GM12878 (cell line): Measurements from ENCODE around the gene CAP2. TPM values are rescaled to one million over a fixed set of nuclear protein-coding genes. Genes with fewer than 3 reads are reported as not detected.
A peak's percentile ranks its signal among the peaks of the same experiment; 100 is the strongest.

Source experiments
- ATAC-seq: fragments of 200-7000 bp; cut with Tn5 transposase; 3 replicates; pipeline ENCODE4 v1.9.1; 2020; ENCODE audit warnings: mild to moderate bottlenecking, moderate library complexity
- BruUV-seq: library from RNA; stranded (reverse); fragments of 400-500 nt; replicated peaks from 2 replicates; lab custom pipeline; 2021; lab: Mats Ljungman, UMichigan
- CTCF ChIA-PET: fragments of 300-600 bp; sonication (Branson Sonifier 250); formaldehyde crosslinking; extraction: SDS; loops from one replicate; lab custom pipeline; 2021; ENCODE audit warnings: inconsistent platforms; lab: Yijun Ruan, JAX
- POLR2A ChIA-PET: fragments of 350-600 bp; formaldehyde crosslinking; extraction: SDS; loops from one replicate; lab custom pipeline; 2021; ENCODE audit warnings: inconsistent platforms; lab: Charles Lee
- RAD21 ChIA-PET: fragments of 300-600 bp; sonication (Branson Sonifier 250); formaldehyde crosslinking; loops from one replicate; lab custom pipeline; 2023; ENCODE audit warnings: antibody characterized with exemption; ENCODE audit not compliant: unreplicated experiment; lab: Charles Lee
- SMC1A ChIA-PET: fragments of 300-600 bp; sonication (Branson Sonifier 250); formaldehyde crosslinking; loops from one replicate; lab custom pipeline; 2023; ENCODE audit not compliant: unreplicated experiment, uncharacterized antibody; lab: Charles Lee
- DNase-seq: peaks from one replicate; pipeline ENCODE4 v3.0.0-alpha.2; 2011; ENCODE audit warnings: low read depth, low spot score
- FAIRE-seq: peaks from 3 replicates; lab custom pipeline; 2011; peaks lifted over from hg19 to GRCh38; lab: Jason Lieb, UNC
- H2AFZ ChIP-seq: 2 replicates; pipeline ENCODE4 v1.6.0; 2011; ENCODE audit warnings: low read depth, low read length, control low read depth; ENCODE audit not compliant: control insufficient read depth
- H3K27ac ChIP-seq: 2 replicates; pipeline ENCODE4 v1.5.1; 2011; ENCODE audit warnings: control low read depth; ENCODE audit not compliant: control insufficient read depth, insufficient read depth
- H3K27me3 ChIP-seq, 2 experiments: replicated peaks in 1 of 2; 2 replicates each; pipeline versions ENCODE4 v1.6.0 to v1.6.1; 2011; ENCODE audit warnings: low read length in 1 of 2; ENCODE audit not compliant: control insufficient read depth in 2 of 2, insufficient read depth in 2 of 2
- H3K36me3 ChIP-seq, 2 experiments: 2 replicates each; pipeline ENCODE4 v1.5.1; 2011; ENCODE audit warnings: low read length in 1 of 2; ENCODE audit not compliant: control insufficient read depth in 2 of 2, insufficient read depth in 2 of 2
- H3K4me1 ChIP-seq: 2 replicates; pipeline ENCODE4 v1.6.1; 2011; ENCODE audit warnings: mild to moderate bottlenecking, low read length, moderate library complexity, mixed read lengths; ENCODE audit not compliant: control insufficient read depth, insufficient read depth
- H3K4me2 ChIP-seq: 2 replicates; pipeline ENCODE4 v1.6.0; 2011; ENCODE audit warnings: control low read depth; ENCODE audit not compliant: control insufficient read depth, insufficient read depth
- H3K4me3 ChIP-seq: fragments of 200-600 bp; sonication (generic); 2 replicates; pipeline ENCODE4 v1.5.1; 2016
- H3K79me2 ChIP-seq: 2 replicates; pipeline ENCODE4 v1.6.0; 2011; ENCODE audit warnings: low read length; ENCODE audit not compliant: control insufficient read depth, insufficient read depth
- H3K9ac ChIP-seq: 2 replicates; pipeline ENCODE4 v1.8.0; 2011; ENCODE audit warnings: low read length, control low read depth, mixed read lengths; ENCODE audit not compliant: control insufficient read depth, insufficient read depth
- H3K9me3 ChIP-seq: replicated peaks from 3 replicates; pipeline ENCODE4 v1.5.1; 2011; ENCODE audit warnings: mild to moderate bottlenecking, low read length; ENCODE audit not compliant: control insufficient read depth, insufficient read depth
- H4K20me1 ChIP-seq: 2 replicates; pipeline ENCODE4 v1.6.0; 2011; ENCODE audit not compliant: control insufficient read depth, insufficient read depth
- E2F8 ChIP-seq: fragments of 450-650 bp; IDR thresholded peaks from 2 replicates; pipeline ENCODE4 v1.6.1; 2018; ENCODE audit warnings: mild to moderate bottlenecking, low read depth, moderate library complexity; ENCODE audit not compliant: partially characterized antibody
- ELK1 ChIP-seq: IDR thresholded peaks from 2 replicates; pipeline ENCODE4 v1.6.1; 2012; ENCODE audit warnings: low read depth, low read length, improper control_type of control experiment
- ESRRA ChIP-seq: IDR thresholded peaks from 2 replicates; pipeline ENCODE4 v1.6.1; 2012; ENCODE audit warnings: mild to moderate bottlenecking, low read length, improper control_type of control experiment
- HSF1 ChIP-seq: fragments of 150-350 bp; IDR thresholded peaks from 2 replicates; pipeline ENCODE4 v1.6.1; 2014; ENCODE audit warnings: mild to moderate bottlenecking, low read depth, low read length
- MEF2B ChIP-seq: fragments of 450-650 bp; IDR thresholded peaks from 2 replicates; pipeline ENCODE4 v1.6.1; 2018; ENCODE audit warnings: mild to moderate bottlenecking, moderate library complexity; ENCODE audit not compliant: partially characterized antibody, poor library complexity, severe bottlenecking
- NKRF ChIP-seq: fragments of 450-650 bp; conservative IDR thresholded peaks from 2 replicates; pipeline ENCODE4 v1.6.1; 2017; ENCODE audit warnings: mild to moderate bottlenecking, moderate library complexity
- REST ChIP-seq: IDR thresholded peaks from 2 replicates; pipeline ENCODE4 v1.6.1; 2012; ENCODE audit warnings: mild to moderate bottlenecking, low read depth, low read length
- YBX1 ChIP-seq: fragments of 450-650 bp; IDR thresholded peaks from 2 replicates; pipeline ENCODE4 v1.6.1; 2016; ENCODE audit warnings: antibody characterized with exemption
- WGBS: methylation state at CpG from one replicate; pipeline ENCODE4 v1.1.6; 2016; ENCODE audit warnings: low lambda C conversion rate; ENCODE audit not compliant: insufficient replicate concordance, insufficient coverage; ENCODE audit errors: missing lambda C conversion rate; 5-methylcytosine and 5-hydroxymethylcytosine counted together
- in situ Hi-C: fragments of 300-500 bp; cut with MboI; formaldehyde crosslinking; loops from 9 replicates; pipeline ENCODE4 v1.14.3; 2018; ENCODE audit warnings: mixed read lengths
- intact Hi-C: fragments of 100-400 bp; cut with micrococcal nuclease; formaldehyde crosslinking; loops from one replicate; pipeline ENCODE4 v1.14.2; 2022; ENCODE audit not compliant: unreplicated experiment
- polyA plus RNA-seq, 11 experiments: library from polyadenylated mRNA; depleted of rRNA in 4 of 11; unstranded in 6 of 11; stranded (reverse) in 5 of 11; fragments of >200 nt; fragmentation: Nextera tagmentation in 4 of 11; fragmentation: Illumina TruSeq in 1 of 11; extraction: Ambion mirVana in 4 of 11; extraction: Trizol in 1 of 11; gene quantifications; 1 replicate in 1 of 11; 2 replicates in 10 of 11; pipeline versions ENCODE4 v1.2.1 to v1.2.3, GENCODE V29; 2011 to 2016; ENCODE audit warnings: inconsistent platforms in 2 of 11, missing spikeins in 2 of 11, low read depth in 1 of 11
- total RNA-seq, 4 experiments: library from RNA; depleted of rRNA in 3 of 4; stranded (reverse); fragments of >200 nt in 3 of 4; fragmentation: Illumina TruSeq in 1 of 4; extraction: Trizol in 1 of 4; gene quantifications; 2 replicates each; pipeline versions ENCODE4 v1.2.1 to v1.2.3, GENCODE V29; 2013 to 2021

The CAP2 gene
- total and polyA plus RNA-seq, 10 of the 15 experiments (the other 5 are each of a cell fraction or from before 2014, with no cell fraction given), result 0.10 to 2.0 (median 0.15) TPM; not detected in 7

- TF ChIP-seq REST, result no peak
- TF ChIP-seq MEF2B, result peak; percentile 91
Observed at GRCh38 chr6:17354700-17355403, 38.5 kb upstream of the CAP2 start (continued).

- DNase-seq (no peak), ATAC-seq (no peak), FAIRE-seq (no peak)
- Histone ChIP-seq H3K36me3 (no peaks in the 10 kb centered on the region), H3K4me1 (no peaks in the 10 kb centered on the region), H3K9me3 (no peaks in the 10 kb centered on the region), H3K4me2 (no peak overlapping the region), H2AFZ (no peak overlapping the region), H3K27ac (no peak overlapping the region), H3K4me3 (no peak overlapping the region), H3K79me2 (no peaks in the 10 kb centered on the region), H3K9ac (no peak overlapping the region), H3K27me3 (no peaks in the 10 kb centered on the region), H4K20me1 (no peaks in the 10 kb centered on the region)
- CTCF ChIA-PET, result interaction anchor here (0.9 to 1.6 kb wide), 3 partner anchors 40 to 229 kb away, joined by 3 to 6 read pairs (median 3); no protein-coding TSS in a partner anchor
- TF ChIP-seq NKRF, result no peak
- TF ChIP-seq YBX1, result no peak
- no peak for TF ChIP-seq HSF1
- TF ChIP-seq E2F8, result no peak
- no peak for TF ChIP-seq ESRRA
- no peak for TF ChIP-seq ELK1
- SMC1A ChIA-PET, result interaction anchor here (0.8 to 3.7 kb wide), 17 partner anchors 10 to 147 kb away, joined by 3 to 20 read pairs (median 5); partner anchors contain the start of gene CAP2
- POLR2A ChIA-PET, result interaction anchor here (1.3 to 1.5 kb wide), 3 partner anchors 38 to 115 kb away, joined by 5 to 7 read pairs (median 5); partner anchors contain the start of gene CAP2
- in situ Hi-C loops (no loop called here), intact Hi-C loops (no loop called here)
- BruUV-seq, result no TSS peak
- RAD21 ChIA-PET, result interaction anchor here (0.5 to 3.3 kb wide), 12 partner anchors 9 to 245 kb away, joined by 3 to 10 read pairs (median 3); partner anchors contain the start of gene FAM8A1
- WGBS, result 15% methylated on average over 2 of the region's 2 CpGs
Observed at GRCh38 chr6:17355404-17355774, 38.0 kb upstream of the CAP2 start.
